GM12878 (cell line): ENCODE measurements around the gene PMF1. TPM values are rescaled to one million over a fixed set of nuclear protein-coding genes. Genes with fewer than 3 reads are reported as not detected.

Source experiments
- ATAC-seq: fragments of 200-7000 bp; cut with Tn5 transposase; 3 replicates; pipeline ENCODE4 v1.9.1; 2020; ENCODE audit warnings: mild to moderate bottlenecking, moderate library complexity
- BruUV-seq: library from RNA; stranded (reverse); fragments of 400-500 nt; replicated peaks from 2 replicates; lab custom pipeline; 2021; lab: Mats Ljungman, UMichigan
- CTCF ChIA-PET: fragments of 300-600 bp; sonication (Branson Sonifier 250); formaldehyde crosslinking; extraction: SDS; loops from one replicate; lab custom pipeline; 2021; ENCODE audit warnings: inconsistent platforms; lab: Yijun Ruan, JAX
- POLR2A ChIA-PET: fragments of 350-600 bp; formaldehyde crosslinking; extraction: SDS; loops from one replicate; lab custom pipeline; 2021; ENCODE audit warnings: inconsistent platforms; lab: Charles Lee
- RAD21 ChIA-PET: fragments of 300-600 bp; sonication (Branson Sonifier 250); formaldehyde crosslinking; loops from one replicate; lab custom pipeline; 2023; ENCODE audit warnings: antibody characterized with exemption; ENCODE audit not compliant: unreplicated experiment; lab: Charles Lee
- SMC1A ChIA-PET: fragments of 300-600 bp; sonication (Branson Sonifier 250); formaldehyde crosslinking; loops from one replicate; lab custom pipeline; 2023; ENCODE audit not compliant: unreplicated experiment, uncharacterized antibody; lab: Charles Lee
- DNase-seq: peaks from one replicate; pipeline ENCODE4 v3.0.0-alpha.2; 2011; ENCODE audit warnings: low read depth, low spot score
- FAIRE-seq: peaks from 3 replicates; lab custom pipeline; 2011; peaks lifted over from hg19 to GRCh38; lab: Jason Lieb, UNC
- H2AFZ ChIP-seq: 2 replicates; pipeline ENCODE4 v1.6.0; 2011; ENCODE audit warnings: low read depth, low read length, control low read depth; ENCODE audit not compliant: control insufficient read depth
- H3K27ac ChIP-seq: 2 replicates; pipeline ENCODE4 v1.5.1; 2011; ENCODE audit warnings: control low read depth; ENCODE audit not compliant: control insufficient read depth, insufficient read depth
- H3K27me3 ChIP-seq, 2 experiments: replicated peaks in 1 of 2; 2 replicates each; pipeline versions ENCODE4 v1.6.0 to v1.6.1; 2011; ENCODE audit warnings: low read length in 1 of 2; ENCODE audit not compliant: control insufficient read depth in 2 of 2, insufficient read depth in 2 of 2
- H3K36me3 ChIP-seq, 2 experiments: 2 replicates each; pipeline ENCODE4 v1.5.1; 2011; ENCODE audit warnings: low read length in 1 of 2; ENCODE audit not compliant: control insufficient read depth in 2 of 2, insufficient read depth in 2 of 2
- H3K4me1 ChIP-seq: 2 replicates; pipeline ENCODE4 v1.6.1; 2011; ENCODE audit warnings: mild to moderate bottlenecking, low read length, moderate library complexity, mixed read lengths; ENCODE audit not compliant: control insufficient read depth, insufficient read depth
- H3K4me2 ChIP-seq: 2 replicates; pipeline ENCODE4 v1.6.0; 2011; ENCODE audit warnings: control low read depth; ENCODE audit not compliant: control insufficient read depth, insufficient read depth
- H3K4me3 ChIP-seq: fragments of 200-600 bp; sonication (generic); 2 replicates; pipeline ENCODE4 v1.5.1; 2016
- H3K79me2 ChIP-seq: 2 replicates; pipeline ENCODE4 v1.6.0; 2011; ENCODE audit warnings: low read length; ENCODE audit not compliant: control insufficient read depth, insufficient read depth
- H3K9ac ChIP-seq: 2 replicates; pipeline ENCODE4 v1.8.0; 2011; ENCODE audit warnings: low read length, control low read depth, mixed read lengths; ENCODE audit not compliant: control insufficient read depth, insufficient read depth
- H3K9me3 ChIP-seq: replicated peaks from 3 replicates; pipeline ENCODE4 v1.5.1; 2011; ENCODE audit warnings: mild to moderate bottlenecking, low read length; ENCODE audit not compliant: control insufficient read depth, insufficient read depth
- H4K20me1 ChIP-seq: 2 replicates; pipeline ENCODE4 v1.6.0; 2011; ENCODE audit not compliant: control insufficient read depth, insufficient read depth
- ATF7 ChIP-seq: fragments of 450-650 bp; IDR thresholded peaks from 2 replicates; pipeline ENCODE4 v1.6.1; 2016; ENCODE audit warnings: low read depth, mild to moderate bottlenecking
- CREM ChIP-seq: IDR thresholded peaks from 2 replicates; pipeline ENCODE4 v1.6.1; 2014; ENCODE audit warnings: antibody characterized with exemption, low read depth
- CTCF ChIP-seq, 3 experiments: IDR thresholded peaks in 2 of 3; conservative IDR thresholded peaks in 1 of 3; 2 replicates each; pipeline ENCODE4 v1.5.1; 2011; ENCODE audit warnings: low read depth in 3 of 3, low read length in 3 of 3, mild to moderate bottlenecking in 3 of 3, control low read depth in 2 of 3, moderate library complexity in 2 of 3, inconsistent platforms in 1 of 3, mixed read lengths in 1 of 3; ENCODE audit not compliant: control insufficient read depth in 2 of 3, insufficient read depth in 1 of 3; ENCODE audit errors: extremely low read depth in 1 of 3
- EP300 ChIP-seq, 2 experiments: fragments of 150-350 bp in 1 of 2; IDR thresholded peaks; 2 replicates each; pipeline ENCODE4 v1.6.1; 2011 to 2012; ENCODE audit warnings: low read depth in 2 of 2, low read length in 2 of 2, borderline replicate concordance in 1 of 2, improper control_type of control experiment in 1 of 2, inconsistent platforms in 1 of 2; ENCODE audit not compliant: control insufficient read depth in 1 of 2
- GATAD2B ChIP-seq: fragments of 450-650 bp; conservative IDR thresholded peaks from 2 replicates; pipeline ENCODE4 v1.6.1; 2017; ENCODE audit warnings: low read depth, mild to moderate bottlenecking, moderate library complexity
- JUNB ChIP-seq: IDR thresholded peaks from 2 replicates; pipeline ENCODE4 v1.6.1; 2016; ENCODE audit warnings: antibody characterized with exemption, mild to moderate bottlenecking
- JUND ChIP-seq: IDR thresholded peaks from 2 replicates; pipeline ENCODE4 v1.6.1; 2012; ENCODE audit warnings: low read depth, mild to moderate bottlenecking, low read length, improper control_type of control experiment, moderate library complexity
- NFXL1 ChIP-seq: fragments of 450-650 bp; IDR thresholded peaks from 2 replicates; pipeline ENCODE4 v1.6.1; 2017; ENCODE audit warnings: antibody characterized with exemption, mild to moderate bottlenecking, borderline replicate concordance
- POLR2A ChIP-seq: IDR thresholded peaks from 2 replicates; pipeline ENCODE4 v1.6.1; 2011; ENCODE audit warnings: low read depth, mild to moderate bottlenecking, low read length
- RCOR1 ChIP-seq: conservative IDR thresholded peaks from 2 replicates; pipeline ENCODE4 v1.6.1; 2012; ENCODE audit warnings: low read depth, low read length, improper control_type of control experiment
- SMARCA5 ChIP-seq: fragments of 450-650 bp; IDR thresholded peaks from 2 replicates; pipeline ENCODE4 v1.6.1; 2017; ENCODE audit warnings: mild to moderate bottlenecking
- SREBF1 ChIP-seq: IDR thresholded peaks from 2 replicates; pipeline ENCODE4 v1.6.1; 2012; ENCODE audit warnings: mild to moderate bottlenecking, low read length
- SRF ChIP-seq, 2 experiments: IDR thresholded peaks; 2 replicates each; pipeline ENCODE4 v1.6.1; 2011; ENCODE audit warnings: low read depth in 2 of 2, low read length in 2 of 2, mild to moderate bottlenecking in 1 of 2, moderate library complexity in 1 of 2
- TCF12 ChIP-seq: IDR thresholded peaks from 2 replicates; pipeline ENCODE4 v1.6.1; 2011; ENCODE audit warnings: low read depth, mild to moderate bottlenecking, low read length
- ZNF274 ChIP-seq: IDR thresholded peaks from one replicate; pipeline ENCODE4 v1.8.0; 2011; ENCODE audit not compliant: insufficient read length, insufficient read depth
- in situ Hi-C: fragments of 300-500 bp; cut with MboI; formaldehyde crosslinking; loops from 9 replicates; pipeline ENCODE4 v1.14.3; 2018; ENCODE audit warnings: mixed read lengths
- intact Hi-C: fragments of 100-400 bp; cut with micrococcal nuclease; formaldehyde crosslinking; loops from one replicate; pipeline ENCODE4 v1.14.2; 2022; ENCODE audit not compliant: unreplicated experiment
- polyA plus RNA-seq, 11 experiments: library from polyadenylated mRNA; depleted of rRNA in 4 of 11; unstranded in 6 of 11; stranded (reverse) in 5 of 11; fragments of >200 nt; fragmentation: Nextera tagmentation in 4 of 11; fragmentation: Illumina TruSeq in 1 of 11; extraction: Ambion mirVana in 4 of 11; extraction: Trizol in 1 of 11; gene quantifications; 1 replicate in 1 of 11; 2 replicates in 10 of 11; pipeline versions ENCODE4 v1.2.1 to v1.2.3, GENCODE V29; 2011 to 2016; ENCODE audit warnings: inconsistent platforms in 2 of 11, missing spikeins in 2 of 11, low read depth in 1 of 11
- total RNA-seq, 4 experiments: library from RNA; depleted of rRNA in 3 of 4; stranded (reverse); fragments of >200 nt in 3 of 4; fragmentation: Illumina TruSeq in 1 of 4; extraction: Trizol in 1 of 4; gene quantifications; 2 replicates each; pipeline versions ENCODE4 v1.2.1 to v1.2.3, GENCODE V29; 2013 to 2021

PMF1 gene
- total and polyA plus RNA-seq, 10 of the 15 experiments (the other 5 are each of a cell fraction or from before 2014, with no cell fraction given) = 6.7 to 105 (median 67.3) TPM

DNA sequence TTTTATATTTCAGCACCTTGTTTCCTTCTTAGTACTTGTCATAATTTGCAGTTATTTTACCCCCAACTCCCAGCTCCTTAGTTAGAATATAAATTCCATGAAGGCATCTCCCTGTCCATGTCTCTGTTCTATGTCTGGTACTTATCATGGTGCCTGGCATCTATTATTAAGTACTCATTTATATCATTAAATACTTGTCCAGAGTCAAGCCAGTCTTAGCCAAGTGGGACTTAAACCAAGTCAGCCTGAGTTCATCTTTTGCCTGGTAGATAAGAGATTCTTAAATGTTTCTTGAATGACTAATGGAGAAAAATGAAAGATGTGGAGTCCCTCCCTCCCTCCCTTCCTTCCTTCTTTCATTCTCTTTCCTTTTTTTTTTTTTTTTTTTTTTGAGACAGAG is 9.5 kb upstream of the PMF1 start:
- no TSS peak for BruUV-seq
- H3K9me3 ChIP-seq = no peaks in the 10 kb centered on the region
- H3K4me2 ChIP-seq = no peak overlapping the region; the same call in 1 of the 2 replicates
- no peak for FAIRE-seq
- in situ Hi-C loops = no loop called here
- no peak for DNase-seq
- H3K36me3 ChIP-seq = peaks cover 12 to 26% of the 10 kb centered on the region in 2 experiments
- ChIA-PET CTCF (interaction anchor here (1.2 kb wide), 1 partner anchor 9 kb away, joined by 3 read pairs; the partner anchor contains the start of gene PMF1), POLR2A (interaction anchor here (1.0 to 11.8 kb wide), 2 partner anchors 8 to 9 kb away, joined by 6 to 139 read pairs; partner anchors contain the start of genes PMF1 and SLC25A44), RAD21 (interaction anchor here (2.7 kb wide), 1 partner anchor 22 kb away, joined by 8 read pairs; no protein-coding TSS in a partner anchor), SMC1A (interaction anchor here (0.7 to 3.5 kb wide), 3 partner anchors 10 to 23 kb away, joined by 3 to 16 read pairs (median 5); partner anchors contain the start of gene PMF1)
- no peak overlapping the region for H3K9ac ChIP-seq
- H3K79me2 ChIP-seq = peaks cover 44% of the 10 kb centered on the region
- no peak for TF ChIP-seq SRF (IDR thresholded peaks at IDR 0.05; ENCODE audit: low read depth in 2 of 2, low read length in 2 of 2)
- no peak for TF ChIP-seq SMARCA5
- no peak for TF ChIP-seq CREM
- TF ChIP-seq ZNF274 = no peak
- no peak for TF ChIP-seq CTCF (IDR thresholded peaks at IDR 0.05 in 2 of 3, conservative IDR thresholded peaks at IDR 0.05 in 1 of 3; ENCODE audit: control insufficient read depth in 2 of 3, extremely low read depth in 1 of 3, insufficient read depth in 1 of 3, low read depth in 3 of 3, low read length in 3 of 3)
- no peak for TF ChIP-seq EP300 (IDR thresholded peaks at IDR 0.05; ENCODE audit: borderline replicate concordance in 1 of 2, control insufficient read depth in 1 of 2, low read depth in 2 of 2, low read length in 2 of 2)
- TF ChIP-seq POLR2A = no peak
- TF ChIP-seq JUND = no peak
- TF ChIP-seq NFXL1 = no peak
- TF ChIP-seq ATF7 = no peak
- TF ChIP-seq TCF12 = no peak
- no peak for TF ChIP-seq JUNB
- TF ChIP-seq GATAD2B = no peak
- no peak for TF ChIP-seq RCOR1
- TF ChIP-seq SREBF1 = no peak
- ATAC-seq = no peak
- no peak overlapping the region for H2AFZ ChIP-seq
- H3K4me1 ChIP-seq = peaks cover 5% of the 10 kb centered on the region
- H3K4me3 ChIP-seq = no peak overlapping the region
- intact Hi-C loops = no loop called here
- H4K20me1 ChIP-seq = no peaks in the 10 kb centered on the region
- H3K27me3 ChIP-seq = no peaks in the 10 kb centered on the region
- no peak overlapping the region for H3K27ac ChIP-seq
